CD4-positive, alpha-beta memory T cell (primary cell): ENCODE measurements around the gene MARK3. TPM values are rescaled to one million over a fixed set of nuclear protein-coding genes. Genes with fewer than 3 reads are reported as not detected.
A peak's percentile ranks its signal among the peaks of the same experiment; 100 is the strongest.

Experiments used
- CTCF ChIA-PET: fragments of 350-600 bp; sonication (Branson Sonifier 250); formaldehyde crosslinking; loops from one replicate; lab custom pipeline; 2021; ENCODE audit warnings: inconsistent platforms; ENCODE audit not compliant: partially characterized antibody; lab: Charles Lee
- POLR2A ChIA-PET: fragments of 350-600 bp; sonication (Branson Sonifier 250); formaldehyde crosslinking; loops from one replicate; lab custom pipeline; 2021; ENCODE audit not compliant: partially characterized antibody; lab: Charles Lee
- DNase-seq, 5 donors: peaks; one replicate each; pipeline versions ENCODE4 v3.0.0 to v3.0.0-alpha.2; 2020 to 2022; ENCODE audit warnings: mixed read lengths in 1 of 5
- H3K27ac ChIP-seq: one replicate; pipeline ENCODE4 v1.7.0; 2013; ENCODE audit warnings: low read depth, low read length
- H3K27me3 ChIP-seq: 2 replicates; pipeline ENCODE4 v1.7.0; 2013; ENCODE audit warnings: mild to moderate bottlenecking, low read length, moderate library complexity; ENCODE audit not compliant: insufficient read depth
- H3K36me3 ChIP-seq: 2 replicates; pipeline ENCODE4 v1.7.0; 2013; ENCODE audit warnings: mild to moderate bottlenecking, low read length, moderate library complexity; ENCODE audit not compliant: insufficient read depth
- H3K4me1 ChIP-seq: 2 replicates; pipeline ENCODE4 v1.7.0; 2013; ENCODE audit warnings: mild to moderate bottlenecking, low read length, moderate library complexity; ENCODE audit not compliant: insufficient read depth
- H3K4me3 ChIP-seq, 2 donors: one replicate each; pipeline ENCODE4 v1.7.0; 2013; ENCODE audit warnings: low read length in 2 of 2, mild to moderate bottlenecking in 1 of 2
- H3K9me3 ChIP-seq, 2 donors: one replicate each; pipeline ENCODE4 v1.7.0; 2013; ENCODE audit warnings: low read length in 2 of 2, control low read depth in 1 of 2; ENCODE audit not compliant: control insufficient read depth in 1 of 2
- H3K27ac Mint-ChIP-seq, 7 donors: one replicate each; pipeline ENCODE4 v1.8.0; 2020 to 2021; ENCODE audit warnings: mixed read lengths in 7 of 7, mild to moderate bottlenecking in 6 of 7, inconsistent platforms in 3 of 7, moderate library complexity in 3 of 7
- H3K27me3 Mint-ChIP-seq, 2 donors: one replicate each; pipeline ENCODE4 v1.8.0; 2020 to 2021; ENCODE audit warnings: mixed read lengths in 2 of 2
- H3K36me3 Mint-ChIP-seq, 2 donors: one replicate each; pipeline ENCODE4 v1.8.0; 2020 to 2021; ENCODE audit warnings: mixed read lengths in 2 of 2, inconsistent platforms in 1 of 2, mild to moderate bottlenecking in 1 of 2
- H3K4me1 Mint-ChIP-seq, 4 donors: one replicate each; pipeline ENCODE4 v1.8.0; 2020 to 2021; ENCODE audit warnings: mixed read lengths in 4 of 4, mild to moderate bottlenecking in 1 of 4
- H3K4me3 Mint-ChIP-seq, 8 donors: one replicate each; pipeline ENCODE4 v1.8.0; 2020 to 2021; ENCODE audit warnings: mixed read lengths in 8 of 8, mild to moderate bottlenecking in 7 of 8, moderate library complexity in 6 of 8, inconsistent platforms in 3 of 8
- H3K9me3 Mint-ChIP-seq, 8 donors: one replicate each; pipeline ENCODE4 v1.8.0; 2020 to 2021; ENCODE audit warnings: mixed read lengths in 8 of 8, mild to moderate bottlenecking in 5 of 8, inconsistent platforms in 3 of 8, moderate library complexity in 1 of 8
- intact Hi-C: fragments of 100-400 bp; cut with micrococcal nuclease; formaldehyde crosslinking; loops from one replicate; pipeline ENCODE4 v1.15.1; 2023
- polyA plus RNA-seq, 2 donors: library from polyadenylated mRNA; unstranded; fragments of 300-500 nt; fragmentation: Illumina TruSeq; gene quantifications; one replicate each; pipeline ENCODE4 v1.2.3, GENCODE V29; 2021
- total RNA-seq, 2 experiments: library from RNA; stranded (reverse); gene quantifications; one replicate each; pipeline ENCODE4 v1.2.3, GENCODE V29; 2021

MARK3 gene
- total and polyA plus RNA-seq, 4 experiments from 2014 or later = 18.4 to 113 (median 76.2) TPM

GRCh38 chr14:103386713-103387329 is 1.6 kb downstream of the MARK3 start:
- Mint-ChIP-seq H3K36me3 (peaks cover 0 to 19% of the 10 kb centered on the region in 2 donors), H3K27me3 (no peaks in the 10 kb centered on the region), H3K4me1 (peaks cover 20 to 61% (median 43%) of the 10 kb centered on the region in 4 donors), H3K4me3 (peak overlapping the region; percentile 94 to 100 (median 98)), H3K9me3 (no peaks in the 10 kb centered on the region), H3K27ac (peak overlapping the region; percentile 95 to 98 (median 96))
- intact Hi-C loops = no loop called here
- Histone ChIP-seq H3K36me3 (no peaks in the 10 kb centered on the region), H3K4me3 (peak overlapping the region; percentile 67 to 95), H3K27ac (peak overlapping the region; percentile 86), H3K4me1 (peaks cover 50% of the 10 kb centered on the region), H3K27me3 (no peaks in the 10 kb centered on the region), H3K9me3 (no peaks in the 10 kb centered on the region)
- POLR2A ChIA-PET = interaction anchor here (0.9 to 1.1 kb wide), 3 partner anchors 44 to 134 kb away, joined by 3 to 6 read pairs (median 3); partner anchors contain the start of gene EIF5
- CTCF ChIA-PET = no interaction called here
- DNase-seq = no peak

GRCh38 chr14:103388664-103389063 is 3.4 kb downstream of the MARK3 start:
- no peak overlapping the region for H3K4me3 ChIP-seq
- Mint-ChIP-seq H3K4me3 (peak overlapping the region in 7 of 8 donors; percentile 4 to 83 (median 73)), H3K36me3 (peaks cover 0 to 19% of the 10 kb centered on the region in 2 donors), H3K27me3 (no peaks in the 10 kb centered on the region), H3K9me3 (no peaks in the 10 kb centered on the region), H3K4me1 (peaks cover 28 to 72% (median 50%) of the 10 kb centered on the region in 4 donors), H3K27ac (peak overlapping the region in 5 of 7 donors; percentile 11 to 37 (median 20))
- no peak for DNase-seq
- peaks cover 67% of the 10 kb centered on the region for H3K4me1 ChIP-seq
- no peaks in the 10 kb centered on the region for H3K27me3 ChIP-seq
- no peaks in the 10 kb centered on the region for H3K9me3 ChIP-seq
- intact Hi-C loops = no loop called here
- no peak overlapping the region for H3K27ac ChIP-seq
- CTCF ChIA-PET = interaction anchor here (1.5 to 6.3 kb wide), 3 partner anchors 10 to 52 kb away, joined by 5 to 37 read pairs (median 9); partner anchors contain the start of gene EIF5
- H3K36me3 ChIP-seq = no peaks in the 10 kb centered on the region
- POLR2A ChIA-PET = interaction anchor here (1.3 kb wide), 1 partner anchor 54 kb away, joined by 5 read pairs; the partner anchor contains the start of gene EIF5

- intact Hi-C loops = no loop called here
- no peaks in the 10 kb centered on the region for H3K27me3 ChIP-seq
- H3K27ac Mint-ChIP-seq = peak overlapping the region in 2 of 7 donors; percentile 51 to 74
- no peak for DNase-seq
- POLR2A ChIA-PET = interaction anchor here (0.7 to 2.2 kb wide), 4 partner anchors 9 to 56 kb away, joined by 3 to 27 read pairs (median 4); partner anchors contain the start of gene EIF5
- H3K27ac ChIP-seq = no peak overlapping the region
- H3K4me3 ChIP-seq = no peak overlapping the region
- H3K36me3 Mint-ChIP-seq = peaks cover 0 to 15% of the 10 kb centered on the region in 2 donors
- H3K27me3 Mint-ChIP-seq = no peaks in the 10 kb centered on the region
- H3K9me3 ChIP-seq = no peaks in the 10 kb centered on the region
- CTCF ChIA-PET = interaction anchor here (0.8 to 6.3 kb wide), 24 partner anchors 9 to 416 kb away, joined by 3 to 39 read pairs (median 6); partner anchors contain the start of gene EIF5
- no peak overlapping the region for H3K4me3 Mint-ChIP-seq
- H3K36me3 ChIP-seq = no peaks in the 10 kb centered on the region
- no peaks in the 10 kb centered on the region for H3K9me3 Mint-ChIP-seq
- H3K4me1 Mint-ChIP-seq = peaks cover 38 to 78% (median 58%) of the 10 kb centered on the region in 4 donors
- H3K4me1 ChIP-seq = peaks cover 79% of the 10 kb centered on the region
These were observed 5.4 kb downstream of the MARK3 start for GRCh38 chr14:103390605-103391004.

- ChIA-PET POLR2A (interaction anchor here (0.7 to 2.2 kb wide), 3 partner anchors 9 to 56 kb away, joined by 3 to 27 read pairs (median 4); partner anchors contain the start of gene EIF5), CTCF (interaction anchor here (0.7 to 6.3 kb wide), 20 partner anchors 10 to 416 kb away, joined by 3 to 39 read pairs (median 6); partner anchors contain the start of gene EIF5)
- H3K4me1 Mint-ChIP-seq = peaks cover 43 to 79% (median 62%) of the 10 kb centered on the region in 4 donors
- peak; percentile 45 to 70 (median 50) for DNase-seq
- Histone ChIP-seq H3K27ac (no peak overlapping the region), H3K27me3 (no peaks in the 10 kb centered on the region), H3K36me3 (no peaks in the 10 kb centered on the region), H3K4me1 (peaks cover 83% of the 10 kb centered on the region), H3K9me3 (no peaks in the 10 kb centered on the region), H3K4me3 (no peak overlapping the region)
- H3K36me3 Mint-ChIP-seq = peaks cover 0 to 12% of the 10 kb centered on the region in 2 donors
- no peaks in the 10 kb centered on the region for H3K9me3 Mint-ChIP-seq
- intact Hi-C loops = no loop called here
- H3K27ac Mint-ChIP-seq = peak overlapping the region; percentile 61 to 92 (median 75)
- H3K27me3 Mint-ChIP-seq = no peaks in the 10 kb centered on the region
- H3K4me3 Mint-ChIP-seq = peak overlapping the region in 5 of 8 donors; percentile 26 to 76 (median 37)
These were observed 5.8 kb downstream of the MARK3 start for GRCh38 chr14:103391048-103391447.

GRCh38 chr14:103392106-103392505 is 6.9 kb downstream of the MARK3 start:
- H3K27me3 ChIP-seq = no peaks in the 10 kb centered on the region
- H3K36me3 ChIP-seq = no peaks in the 10 kb centered on the region
- H3K4me1 ChIP-seq = peaks cover 84% of the 10 kb centered on the region
- Mint-ChIP-seq H3K27me3 (no peaks in the 10 kb centered on the region), H3K9me3 (no peaks in the 10 kb centered on the region), H3K4me1 (peaks cover 49 to 81% (median 66%) of the 10 kb centered on the region in 4 donors), H3K27ac (peak overlapping the region in 1 of 7 donors; percentile 32), H3K4me3 (no peak overlapping the region), H3K36me3 (peaks cover 0 to 3% of the 10 kb centered on the region in 2 donors)
- H3K9me3 ChIP-seq = no peaks in the 10 kb centered on the region
- no peak overlapping the region for H3K4me3 ChIP-seq
- CTCF ChIA-PET = interaction anchor here (1.0 to 6.3 kb wide), 10 partner anchors 9 to 287 kb away, joined by 3 to 39 read pairs (median 16); partner anchors contain the start of genes EIF5 and MARK3
- intact Hi-C loops = no loop called here
- DNase-seq = no peak
- POLR2A ChIA-PET = interaction anchor here (1.1 kb wide), 1 partner anchor 58 kb away, joined by 5 read pairs; the partner anchor contains the start of gene EIF5
- no peak overlapping the region for H3K27ac ChIP-seq

GRCh38 chr14:103392572-103392971 is 7.4 kb downstream of the MARK3 start:
- DNase-seq = no peak
- no peak overlapping the region for H3K27ac Mint-ChIP-seq
- POLR2A ChIA-PET = interaction anchor here (1.1 to 1.2 kb wide), 2 partner anchors 8 to 58 kb away, joined by 3 to 5 read pairs; partner anchors contain the start of gene EIF5

More at GRCh38 chr14:103392572-103392971, 7.4 kb downstream of the MARK3 start:
- peaks cover 83% of the 10 kb centered on the region for H3K4me1 ChIP-seq
- no peak overlapping the region for H3K4me3 ChIP-seq
- H3K36me3 Mint-ChIP-seq = peaks cover 0 to 2% of the 10 kb centered on the region in 2 donors
- no peaks in the 10 kb centered on the region for H3K9me3 Mint-ChIP-seq
- no peaks in the 10 kb centered on the region for H3K9me3 ChIP-seq
- intact Hi-C loops = no loop called here
- H3K27me3 ChIP-seq = no peaks in the 10 kb centered on the region
- CTCF ChIA-PET = interaction anchor here (0.5 to 6.3 kb wide), 12 partner anchors 10 to 1328 kb away, joined by 3 to 39 read pairs (median 5); partner anchors contain the start of genes EIF5 and MARK3
- H3K36me3 ChIP-seq = no peaks in the 10 kb centered on the region
- H3K27ac ChIP-seq = no peak overlapping the region
- peaks cover 48 to 80% (median 64%) of the 10 kb centered on the region in 4 donors for H3K4me1 Mint-ChIP-seq
- no peaks in the 10 kb centered on the region for H3K27me3 Mint-ChIP-seq
- H3K4me3 Mint-ChIP-seq = no peak overlapping the region
